Neutrophil (primary cell): ENCODE measurements around the gene SIGLEC14.

Source experiments
- H3K27ac ChIP-seq: fragments of 200-600 bp; sonication (generic); 2 replicates; pipeline ENCODE4 v1.5.1; 2016; ENCODE audit warnings: mild to moderate bottlenecking, moderate library complexity
- H3K27me3 ChIP-seq: fragments of 200-600 bp; sonication (generic); 2 replicates; pipeline ENCODE4 v1.6.0; 2016; ENCODE audit warnings: mild to moderate bottlenecking
- H3K36me3 ChIP-seq: fragments of 200-600 bp; sonication (generic); 2 replicates; pipeline ENCODE4 v1.5.1; 2017
- H3K4me1 ChIP-seq, 2 experiments: fragments of 200-600 bp in 1 of 2; sonication (generic) in 1 of 2; 1 replicate in 1 of 2; 2 replicates in 1 of 2; pipeline versions ENCODE4 v1.5.1 to v1.6.1; 2013 to 2016; ENCODE audit warnings: low read depth in 1 of 2, low read length in 1 of 2, mild to moderate bottlenecking in 1 of 2, moderate library complexity in 1 of 2; ENCODE audit not compliant: control insufficient read depth in 1 of 2, insufficient read depth in 1 of 2
- H3K4me3 ChIP-seq, 2 experiments: fragments of 200-600 bp in 1 of 2; sonication (generic) in 1 of 2; 1 replicate in 1 of 2; 2 replicates in 1 of 2; pipeline ENCODE4 v1.5.1; 2013 to 2016; ENCODE audit warnings: low read depth in 1 of 2, low read length in 1 of 2, mild to moderate bottlenecking in 1 of 2, moderate library complexity in 1 of 2
- H3K9me3 ChIP-seq: fragments of 200-600 bp; sonication (generic); 2 replicates; pipeline ENCODE4 v1.5.1; 2016
- TF ChIP-seq, protein P1 (sequence below): fragments of 200-600 bp; sonication (generic); IDR thresholded peaks from 2 replicates; pipeline ENCODE4 v1.5.1; 2016; ENCODE audit warnings: antibody characterized with exemption

Gene SIGLEC14

DNA sequence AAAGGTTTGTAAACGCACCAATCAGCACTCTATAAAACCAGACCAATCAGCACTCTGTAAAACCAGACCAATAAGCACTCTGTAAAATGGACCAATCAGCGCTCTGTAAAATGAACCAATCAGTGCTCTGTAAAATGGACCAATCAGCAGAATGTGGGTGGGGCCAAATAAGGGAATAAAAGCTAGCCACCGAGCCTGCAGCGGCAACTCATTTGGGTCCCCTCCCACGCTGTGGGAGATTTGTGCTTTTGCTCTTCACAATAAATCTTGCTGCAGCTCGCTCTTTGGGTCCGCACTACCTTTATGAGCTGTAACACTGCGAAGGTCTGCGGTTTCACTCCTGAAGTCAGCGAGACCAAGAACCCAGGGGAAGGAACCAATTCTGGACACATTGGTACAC is 47.5 kb downstream of the SIGLEC14 start:
- TF ChIP-seq, protein P1, sequence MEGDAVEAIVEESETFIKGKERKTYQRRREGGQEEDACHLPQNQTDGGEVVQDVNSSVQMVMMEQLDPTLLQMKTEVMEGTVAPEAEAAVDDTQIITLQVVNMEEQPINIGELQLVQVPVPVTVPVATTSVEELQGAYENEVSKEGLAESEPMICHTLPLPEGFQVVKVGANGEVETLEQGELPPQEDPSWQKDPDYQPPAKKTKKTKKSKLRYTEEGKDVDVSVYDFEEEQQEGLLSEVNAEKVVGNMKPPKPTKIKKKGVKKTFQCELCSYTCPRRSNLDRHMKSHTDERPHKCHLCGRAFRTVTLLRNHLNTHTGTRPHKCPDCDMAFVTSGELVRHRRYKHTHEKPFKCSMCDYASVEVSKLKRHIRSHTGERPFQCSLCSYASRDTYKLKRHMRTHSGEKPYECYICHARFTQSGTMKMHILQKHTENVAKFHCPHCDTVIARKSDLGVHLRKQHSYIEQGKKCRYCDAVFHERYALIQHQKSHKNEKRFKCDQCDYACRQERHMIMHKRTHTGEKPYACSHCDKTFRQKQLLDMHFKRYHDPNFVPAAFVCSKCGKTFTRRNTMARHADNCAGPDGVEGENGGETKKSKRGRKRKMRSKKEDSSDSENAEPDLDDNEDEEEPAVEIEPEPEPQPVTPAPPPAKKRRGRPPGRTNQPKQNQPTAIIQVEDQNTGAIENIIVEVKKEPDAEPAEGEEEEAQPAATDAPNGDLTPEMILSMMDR: no peak
- Histone ChIP-seq H3K27ac (no peak overlapping the region), H3K27me3 (peaks cover 55% of the 10 kb centered on the region), H3K36me3 (no peaks in the 10 kb centered on the region), H3K4me1 (peaks cover 5 to 26% of the 10 kb centered on the region in 2 experiments), H3K4me3 (no peak overlapping the region), H3K9me3 (no peaks in the 10 kb centered on the region)

DNA sequence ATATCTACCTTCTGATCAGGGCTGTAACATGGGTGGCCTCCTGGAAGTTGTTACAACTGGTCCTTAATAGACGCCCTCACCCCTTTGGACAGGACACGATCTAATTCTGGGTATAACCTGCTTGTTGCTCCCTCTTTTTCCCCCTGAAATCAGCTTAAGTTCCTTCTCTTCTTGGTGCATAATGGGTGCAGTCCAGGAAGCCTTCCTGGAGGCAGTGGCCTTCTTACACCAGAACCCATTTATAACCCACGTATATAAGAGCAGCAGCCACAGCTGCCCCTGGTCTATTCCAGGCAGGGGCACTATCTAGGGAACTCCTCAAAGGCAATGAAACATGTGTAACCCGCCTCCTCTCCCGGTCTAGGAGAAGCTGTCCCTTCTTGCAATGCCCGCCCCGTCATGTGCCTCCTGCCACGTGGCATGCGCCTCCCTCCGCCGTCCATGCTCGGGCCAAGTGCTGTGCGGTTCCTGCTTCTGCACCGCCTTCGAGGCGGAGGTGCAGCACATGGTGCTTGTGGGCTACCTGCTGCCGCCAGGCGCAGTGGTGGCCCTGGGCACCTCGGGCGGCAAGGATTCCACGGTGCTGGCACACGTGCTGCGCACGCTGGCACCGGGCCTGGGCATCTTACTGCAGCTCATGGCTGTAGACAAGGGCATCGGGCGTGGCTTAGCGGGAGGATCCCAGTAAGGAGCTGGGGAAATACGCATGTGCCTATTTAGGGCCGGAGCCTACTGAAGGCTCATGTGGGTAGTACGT is 48.3 kb downstream of the SIGLEC14 start:
- peaks cover 12 to 32% of the 10 kb centered on the region in 2 experiments for H3K4me1 ChIP-seq
- H3K4me3 ChIP-seq: no peak overlapping the region
- no peaks in the 10 kb centered on the region for H3K9me3 ChIP-seq
- H3K27ac ChIP-seq: no peak overlapping the region
- TF ChIP-seq, protein P1: no peak
- no peaks in the 10 kb centered on the region for H3K36me3 ChIP-seq
- peaks cover 49% of the 10 kb centered on the region for H3K27me3 ChIP-seq

GRCh38 chr19:51595190-51596175 is 51.1 kb downstream of the SIGLEC14 start:
- TF ChIP-seq, protein P1: no peak
- H3K27me3 ChIP-seq: peaks cover 20% of the 10 kb centered on the region
- H3K9me3 ChIP-seq: no peaks in the 10 kb centered on the region
- no peaks in the 10 kb centered on the region for H3K36me3 ChIP-seq
- H3K4me1 ChIP-seq: peaks cover 14 to 27% of the 10 kb centered on the region in 2 experiments
- peak overlapping the region in 1 of 2 experiments; percentile 74 for H3K4me3 ChIP-seq
- H3K27ac ChIP-seq: peak overlapping the region; percentile 56

GRCh38 chr19:51594774-51595109 is 51.9 kb downstream of the SIGLEC14 start:
- Histone ChIP-seq H3K36me3 (no peaks in the 10 kb centered on the region), H3K4me3 (peak overlapping the region; percentile 59 to 74), H3K9me3 (no peaks in the 10 kb centered on the region), H3K27me3 (peaks cover 13% of the 10 kb centered on the region), H3K27ac (peak overlapping the region; percentile 49), H3K4me1 (peaks cover 14 to 27% of the 10 kb centered on the region in 2 experiments)
- TF ChIP-seq, protein P1: no peak

GRCh38 chr19:51593969-51594773 is 52.5 kb downstream of the SIGLEC14 start:
- no peaks in the 10 kb centered on the region for H3K9me3 ChIP-seq
- peaks cover 14 to 27% of the 10 kb centered on the region in 2 experiments for H3K4me1 ChIP-seq
- peak overlapping the region; percentile 49 for H3K27ac ChIP-seq
- peaks cover 7% of the 10 kb centered on the region for H3K27me3 ChIP-seq
- H3K4me3 ChIP-seq: peak overlapping the region; percentile 59 to 74
- H3K36me3 ChIP-seq: no peaks in the 10 kb centered on the region
- TF ChIP-seq, protein P1: no peak
